Ovary (tissue), 9 donors: Measurements from ENCODE around the gene NAA80. TPM values are rescaled to one million over a fixed set of nuclear protein-coding genes. Genes with fewer than 3 reads are reported as not detected.

Experiments used
- DNase-seq, 5 donors: peaks; one replicate each; pipeline ENCODE4 v3.0.0-alpha.2; 2019 to 2020
- H3K27ac ChIP-seq, 2 donors: fragments of 200-600 bp; one replicate each; pipeline versions ENCODE4 v1.5.1 to v1.8.0; 2019 to 2022
- H3K27me3 ChIP-seq: fragments of 200-600 bp; one replicate; pipeline ENCODE4 v1.8.0; 2022
- H3K36me3 ChIP-seq: fragments of 200-600 bp; sonication (generic); one replicate; pipeline ENCODE4 v1.5.1; 2019
- H3K4me1 ChIP-seq: one replicate; pipeline ENCODE4 v1.8.1; 2013; ENCODE audit warnings: mild to moderate bottlenecking, moderate library complexity; ENCODE audit not compliant: insufficient read depth
- H3K4me3 ChIP-seq: fragments of 200-600 bp; sonication (generic); one replicate; pipeline ENCODE4 v1.5.1; 2017
- H3K9me3 ChIP-seq, 2 donors: fragments of 200-600 bp in 1 of 2; sonication (generic) in 1 of 2; one replicate each; pipeline versions ENCODE4 v1.5.1 to v1.8.1; 2013 to 2019; ENCODE audit warnings: mild to moderate bottlenecking in 1 of 2, moderate library complexity in 1 of 2
- EP300 ChIP-seq: sonication (generic); formaldehyde crosslinking; IDR thresholded peaks from one replicate; pipeline ENCODE4 v1.6.1; 2017; ENCODE audit warnings: antibody characterized with exemption
- POLR2A ChIP-seq: fragments of 450-650 bp; IDR thresholded peaks from one replicate; pipeline ENCODE4 v1.6.1; 2017; ENCODE audit warnings: antibody characterized with exemption, mild to moderate bottlenecking, moderate library complexity
- WGBS, 3 donors: extraction: QIAGEN DNeasy Blood & Tissue Kit in 1 of 3; methylation state at CpG; one replicate each; pipeline versions ENCODE4 v1.1.5 to v1.1.7; 2013 to 2017; 5-methylcytosine and 5-hydroxymethylcytosine counted together
- intact Hi-C, 4 donors: fragments of 100-400 bp; cut with DNase I; formaldehyde crosslinking; loops; one replicate each; pipeline versions ENCODE4 v1.11.0 to v1.15.1; 2022 to 2023
- polyA plus RNA-seq, 2 donors: library from polyadenylated mRNA; stranded (reverse); fragments of 200-250 nt in 1 of 2; fragments of 350-450 nt in 1 of 2; fragmentation: Illumina TruSeq in 1 of 2; extraction: RNeasy Lipid Tissue Mini Kit (QIAGEN cat#74804) in 1 of 2; gene quantifications; one replicate each; pipeline ENCODE4 v1.2.3, GENCODE V29; 2013 to 2014
- total RNA-seq, 7 donors: library from RNA; depleted of rRNA in 2 of 7; stranded (reverse); fragments of >200 nt in 2 of 7; fragmentation: NEBNext Ultra II Directional in 3 of 7; extraction: Animal tissue kit (Norgen Biotek cat#: 25700) in 3 of 7; gene quantifications; one replicate each; pipeline versions ENCODE4 v1.1.0 to v1.2.4, GENCODE V29; 2016 to 2023
- TF ChIP-seq, protein P1 (sequence below), 3 donors: fragments of 450-650 bp in 2 of 3; fragments of 200-600 bp in 1 of 3; IDR thresholded peaks; one replicate each; pipeline versions ENCODE4 v1.5.1 to v1.8.0; 2016 to 2022; ENCODE audit warnings: antibody characterized with exemption in 3 of 3, mild to moderate bottlenecking in 1 of 3
- donor health status: DM: no; HTN: no; CAD: no; lungs with moderate emphysema.
- donor health status: DM: no; HTN: no; CAD: no.
- donor health status: Bipolar disorder and iron deficiency.
- donor health status: DM: yes; HTN: yes; CAD: no.
- donor health status: DM: no; HTN: no; CAD: no.
- donor health status: DM: yes; HTN: yes; CAD: no.

The NAA80 gene
- total and polyA plus RNA-seq, 9 donors, result 2.6 to 15.7 (median 11.5) TPM

DNA sequence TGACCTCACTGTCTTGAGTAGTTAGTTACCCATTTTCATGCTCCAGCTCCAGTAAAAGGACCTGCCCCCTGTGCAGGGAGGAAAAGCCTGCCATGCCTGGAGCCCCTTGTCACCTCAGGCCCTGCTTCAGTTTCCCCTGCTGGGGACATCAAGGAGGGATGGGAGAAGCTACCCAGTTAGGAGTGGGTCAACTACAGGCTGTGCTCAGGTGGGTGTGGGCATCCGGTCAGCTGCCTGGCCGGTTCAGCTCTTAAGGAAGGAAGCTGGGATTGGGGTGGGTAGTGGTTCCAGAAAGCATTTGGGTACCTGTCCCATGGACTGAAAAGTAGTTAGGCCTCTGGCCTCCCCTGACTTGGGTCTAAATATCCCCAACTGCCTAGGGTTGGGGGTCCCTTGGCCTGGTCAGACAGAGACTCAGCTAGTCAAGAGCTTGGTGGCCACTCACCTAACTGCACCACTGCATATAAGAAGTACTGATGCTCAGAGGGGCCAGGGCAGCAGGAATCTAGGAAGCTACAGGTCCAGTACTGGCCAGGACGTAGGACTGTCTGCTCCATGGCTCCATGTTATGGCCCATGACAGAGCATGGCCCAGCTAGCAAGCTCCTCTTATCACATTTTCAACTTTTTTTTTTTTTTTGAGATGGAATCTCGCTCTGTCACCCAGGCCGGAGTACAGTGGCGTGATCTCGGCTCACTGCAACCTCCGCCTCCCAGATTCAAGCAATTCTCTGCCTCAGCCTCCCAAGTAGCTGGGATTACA lies 19.8 kb downstream of the NAA80 start:
- no peak overlapping the region for H3K4me3 ChIP-seq
- no peak overlapping the region for H3K27ac ChIP-seq
- DNase-seq, result no peak
- H3K4me1 ChIP-seq, result no peaks in the 10 kb centered on the region
- H3K36me3 ChIP-seq, result no peaks in the 10 kb centered on the region
- no peaks in the 10 kb centered on the region for H3K9me3 ChIP-seq
- no peaks in the 10 kb centered on the region for H3K27me3 ChIP-seq
- 87 to 92% (median 90%) methylated on average over 8 of the region's 8 CpGs for WGBS, 3 donors
- intact Hi-C loops, result loop anchor here in 2 of 4 donors (10.0 kb wide), 2 partner anchors 155 to 165 kb away; no protein-coding TSS in a partner anchor
- TF ChIP-seq EP300 (no peak), POLR2A (no peak)
- TF ChIP-seq, protein P1, sequence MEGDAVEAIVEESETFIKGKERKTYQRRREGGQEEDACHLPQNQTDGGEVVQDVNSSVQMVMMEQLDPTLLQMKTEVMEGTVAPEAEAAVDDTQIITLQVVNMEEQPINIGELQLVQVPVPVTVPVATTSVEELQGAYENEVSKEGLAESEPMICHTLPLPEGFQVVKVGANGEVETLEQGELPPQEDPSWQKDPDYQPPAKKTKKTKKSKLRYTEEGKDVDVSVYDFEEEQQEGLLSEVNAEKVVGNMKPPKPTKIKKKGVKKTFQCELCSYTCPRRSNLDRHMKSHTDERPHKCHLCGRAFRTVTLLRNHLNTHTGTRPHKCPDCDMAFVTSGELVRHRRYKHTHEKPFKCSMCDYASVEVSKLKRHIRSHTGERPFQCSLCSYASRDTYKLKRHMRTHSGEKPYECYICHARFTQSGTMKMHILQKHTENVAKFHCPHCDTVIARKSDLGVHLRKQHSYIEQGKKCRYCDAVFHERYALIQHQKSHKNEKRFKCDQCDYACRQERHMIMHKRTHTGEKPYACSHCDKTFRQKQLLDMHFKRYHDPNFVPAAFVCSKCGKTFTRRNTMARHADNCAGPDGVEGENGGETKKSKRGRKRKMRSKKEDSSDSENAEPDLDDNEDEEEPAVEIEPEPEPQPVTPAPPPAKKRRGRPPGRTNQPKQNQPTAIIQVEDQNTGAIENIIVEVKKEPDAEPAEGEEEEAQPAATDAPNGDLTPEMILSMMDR (IDR thresholded peaks at IDR 0.05), result no peak

DNA sequence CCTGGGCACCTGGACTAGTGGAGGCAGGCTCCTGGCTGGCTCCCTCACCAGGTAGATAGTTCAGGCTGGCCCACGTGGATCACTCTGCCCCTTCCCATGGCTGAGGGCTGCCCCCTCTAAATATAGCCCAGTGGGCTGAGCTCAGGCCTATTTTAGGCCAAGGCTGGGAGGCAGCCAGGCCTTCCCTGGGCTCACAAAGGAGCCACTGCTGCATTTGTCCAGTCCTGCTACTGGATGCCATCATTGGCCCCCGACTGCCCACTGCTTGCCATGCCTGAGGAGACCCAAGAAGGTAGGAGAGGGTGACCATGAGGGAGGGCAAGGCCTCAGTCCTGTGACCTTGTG lies 20.4 kb downstream of the NAA80 start, which contains the start of gene LSMEM2:
LSMEM2 (plus strand) TSS at position 208 of the 345 bp plus-strand sequence; CDS start at position 235, 27 bp downstream.
- H3K9me3 ChIP-seq, result no peaks in the 10 kb centered on the region
- no peaks in the 10 kb centered on the region for H3K4me1 ChIP-seq
- H3K4me3 ChIP-seq, result no peak within 1 kb of the TSS
- TF ChIP-seq EP300 (no peak), POLR2A (no peak)
- TF ChIP-seq, protein P1 (IDR thresholded peaks at IDR 0.05), result no peak
- peak in 2 of 5 donors; percentile 21 to 28 for DNase-seq
- WGBS, 3 donors, result 35 to 55% (median 51%) methylated on average over 2 of the region's 2 CpGs
- H3K36me3 ChIP-seq, result no peaks in the 10 kb centered on the region
- no peak within 1 kb of the TSS for H3K27ac ChIP-seq
- H3K27me3 ChIP-seq, result no peaks in the 10 kb centered on the region
- intact Hi-C loops, result loop anchor here in 2 of 4 donors (10.0 kb wide), 2 partner anchors 154 to 164 kb away; no protein-coding TSS in a partner anchor

DNA sequence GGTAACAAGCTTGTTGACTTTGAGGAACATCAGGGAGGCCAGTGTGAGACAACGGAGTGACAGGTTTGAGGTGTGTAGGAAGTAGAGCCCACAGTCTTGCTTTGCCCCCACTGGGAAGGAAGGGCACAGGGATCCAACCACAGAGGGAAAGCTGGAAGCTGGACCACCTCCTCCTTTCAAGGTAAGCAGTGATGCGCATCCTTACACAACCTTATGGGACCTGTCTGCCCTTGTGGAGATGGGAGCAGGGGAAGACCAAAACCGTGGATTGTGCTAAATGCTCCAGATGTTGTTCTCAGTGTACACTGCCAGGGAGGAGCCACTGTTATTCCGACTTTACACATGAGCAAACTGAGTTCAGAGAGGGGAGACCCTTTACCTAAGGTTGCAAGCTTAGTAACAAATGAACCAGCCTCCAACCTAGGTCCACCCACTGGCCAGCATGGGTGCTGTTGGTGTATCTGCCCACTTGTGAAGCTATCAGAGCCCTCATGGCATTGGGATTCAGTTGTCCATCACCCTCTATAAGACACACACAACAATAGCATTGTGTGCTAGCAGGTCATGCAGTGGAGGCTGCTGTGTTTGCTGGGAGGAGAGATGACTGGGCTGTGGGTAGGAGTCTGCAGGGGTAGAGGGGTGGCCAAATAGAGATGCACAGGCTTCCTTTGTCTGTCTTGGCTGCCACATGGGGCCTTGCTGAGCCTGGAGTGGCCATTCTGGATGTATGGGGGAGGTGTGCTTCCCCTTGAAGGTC lies 20.9 kb downstream of the NAA80 start:
- H3K4me1 ChIP-seq, result no peaks in the 10 kb centered on the region
- no peak overlapping the region for H3K27ac ChIP-seq
- no peaks in the 10 kb centered on the region for H3K27me3 ChIP-seq
- intact Hi-C loops, result loop anchor here in 2 of 4 donors (10.0 kb wide), 2 partner anchors 154 to 164 kb away; no protein-coding TSS in a partner anchor
- no peak overlapping the region for H3K4me3 ChIP-seq
- TF ChIP-seq POLR2A (no peak), EP300 (no peak)
- TF ChIP-seq, protein P1 (IDR thresholded peaks at IDR 0.05), result no peak
- no peaks in the 10 kb centered on the region for H3K36me3 ChIP-seq
- H3K9me3 ChIP-seq, result no peaks in the 10 kb centered on the region
- no peak for DNase-seq
- WGBS, 3 donors, result 53 to 70% (median 66%) methylated on average over 4 of the region's 4 CpGs

DNA sequence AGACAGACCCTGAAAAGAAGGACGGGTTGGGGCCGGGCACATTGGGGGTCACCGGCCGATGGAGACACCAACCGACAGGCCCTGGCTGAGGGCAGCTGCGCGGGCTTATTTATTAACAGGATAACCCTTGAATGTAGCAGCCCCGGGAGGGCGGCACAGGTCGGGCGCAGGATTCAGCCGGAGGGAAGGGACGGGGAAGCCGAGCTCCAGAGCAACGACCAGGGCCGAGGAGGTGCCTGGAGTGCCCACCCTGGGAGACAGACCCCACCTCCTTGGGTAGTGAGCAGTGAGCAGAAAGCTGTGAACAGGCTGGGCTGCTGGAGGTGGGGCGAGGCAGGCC lies 22.5 kb downstream of the NAA80 start:
- peaks cover 2% of the 10 kb centered on the region for H3K4me1 ChIP-seq
- 87 to 93% (median 87%) methylated on average over 17 of the region's 17 CpGs for WGBS, 3 donors
- intact Hi-C loops, result loop anchor here in 2 of 4 donors (10.0 kb wide), 2 partner anchors 152 to 162 kb away; no protein-coding TSS in a partner anchor

More for the DNA sequence above, 22.5 kb downstream of the NAA80 start:
- no peaks in the 10 kb centered on the region for H3K36me3 ChIP-seq
- H3K27ac ChIP-seq, result no peak overlapping the region
- no peaks in the 10 kb centered on the region for H3K27me3 ChIP-seq
- no peak for DNase-seq
- H3K4me3 ChIP-seq, result no peak overlapping the region
- H3K9me3 ChIP-seq, result no peaks in the 10 kb centered on the region
- TF ChIP-seq POLR2A, result no peak
- no peak for TF ChIP-seq EP300
- TF ChIP-seq, protein P1 (IDR thresholded peaks at IDR 0.05), result no peak
